ENCODE measurements around the gene GPR150.

GPR150 gene

GRCh38 chr5:95621839-95622629 is 2.1 kb downstream of the GPR150 start:
- TF ChIP-seq CTCF (IDR thresholded peaks at IDR 0.05; ENCODE audit: insufficient read depth, missing control alignments), result no peak
- FAIRE-seq (no peak), DNase-seq (ENCODE audit: insufficient read length, low spot score) (no peak)

DNA sequence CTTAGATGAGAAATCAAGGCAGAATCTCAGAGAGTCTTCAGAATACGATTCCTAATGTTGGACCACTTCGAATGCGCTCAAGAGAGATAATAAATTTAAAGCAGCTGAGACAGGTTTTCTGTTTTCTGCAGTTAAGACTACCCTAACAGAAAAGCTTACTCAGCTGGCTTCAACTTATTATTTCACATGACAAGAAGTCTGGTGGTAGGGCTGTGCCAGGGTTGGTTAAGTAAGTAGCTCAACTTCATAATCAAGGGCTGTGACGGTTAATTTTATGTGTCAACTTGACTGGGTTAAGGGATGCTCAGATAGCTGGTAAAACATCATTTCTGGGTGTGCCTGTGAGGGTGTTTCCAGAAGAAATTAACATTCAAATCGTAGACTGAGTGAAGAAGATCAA is 3.8 kb downstream of the GPR150 start:
- no peak for TF ChIP-seq CTCF (IDR thresholded peaks at IDR 0.05; ENCODE audit: insufficient read depth, missing control alignments)
- FAIRE-seq (no peak), DNase-seq (ENCODE audit: insufficient read length, low spot score) (no peak)

DNA sequence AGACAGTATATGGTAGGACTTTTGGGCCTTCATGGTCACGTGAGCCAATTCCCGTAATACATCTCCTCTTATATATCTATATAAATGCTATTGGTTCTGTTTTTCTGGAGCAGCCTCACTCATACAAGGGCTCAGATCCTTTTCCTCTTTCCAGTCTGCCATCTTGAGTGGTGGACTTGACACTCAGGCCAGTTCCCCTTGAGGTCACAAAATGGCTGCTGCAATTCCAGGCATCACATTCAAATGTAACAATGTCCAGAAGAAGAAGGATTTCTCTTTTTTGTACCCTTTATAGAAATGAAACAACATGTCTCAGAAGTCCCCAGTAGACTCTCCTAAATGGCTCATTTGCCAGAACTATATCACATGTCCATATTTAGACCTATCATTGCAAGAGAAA is 4.5 kb downstream of the GPR150 start:
- FAIRE-seq, result no peak

GRCh38 chr5:95626701-95627100 is 6.8 kb downstream of the GPR150 start:
- DNase-seq (ENCODE audit: insufficient read length, low spot score) (no peak), FAIRE-seq (no peak)
- TF ChIP-seq CTCF (IDR thresholded peaks at IDR 0.05; ENCODE audit: insufficient read depth, missing control alignments), result no peak

More for the DNA sequence above, 4.5 kb downstream of the GPR150 start:
- no peak for TF ChIP-seq CTCF (IDR thresholded peaks at IDR 0.05; ENCODE audit: insufficient read depth, missing control alignments)
- DNase-seq (ENCODE audit: insufficient read length, low spot score), result no peak

GRCh38 chr5:95627971-95628810 is 8.3 kb downstream of the GPR150 start:
- no peak for FAIRE-seq
- no peak for TF ChIP-seq CTCF (IDR thresholded peaks at IDR 0.05; ENCODE audit: insufficient read depth, missing control alignments)
- no peak for DNase-seq (ENCODE audit: insufficient read length, low spot score)

GRCh38 chr5:95628933-95629332 is 9.0 kb downstream of the GPR150 start:
- FAIRE-seq (no peak), DNase-seq (ENCODE audit: insufficient read length, low spot score) (no peak)
- no peak for TF ChIP-seq CTCF (IDR thresholded peaks at IDR 0.05; ENCODE audit: insufficient read depth, missing control alignments)
